Adrenal gland (tissue), 5 donors: ENCODE measurements around the gene PKNOX2.

Experiments
- POLR2A ChIP-seq, 2 donors: fragments of 450-650 bp; IDR thresholded peaks; one replicate each; pipeline ENCODE4 v1.6.1; 2017; ENCODE audit warnings: antibody characterized with exemption in 2 of 2, mild to moderate bottlenecking in 2 of 2, moderate library complexity in 1 of 2
- TF ChIP-seq, protein P1 (sequence below), 6 experiments: fragments of 450-650 bp in 4 of 6; fragments of 200-600 bp in 2 of 6; sonication (generic) in 1 of 6; IDR thresholded peaks; 1 replicate in 5 of 6; 2 replicates in 1 of 6; pipeline versions ENCODE4 v1.5.1 to v1.8.0; 2016 to 2021; ENCODE audit warnings: antibody characterized with exemption in 6 of 6, mild to moderate bottlenecking in 2 of 6, moderate library complexity in 1 of 6
- donor health status: DM: no; HTN: no; CAD: no.

- TF ChIP-seq, protein P1, sequence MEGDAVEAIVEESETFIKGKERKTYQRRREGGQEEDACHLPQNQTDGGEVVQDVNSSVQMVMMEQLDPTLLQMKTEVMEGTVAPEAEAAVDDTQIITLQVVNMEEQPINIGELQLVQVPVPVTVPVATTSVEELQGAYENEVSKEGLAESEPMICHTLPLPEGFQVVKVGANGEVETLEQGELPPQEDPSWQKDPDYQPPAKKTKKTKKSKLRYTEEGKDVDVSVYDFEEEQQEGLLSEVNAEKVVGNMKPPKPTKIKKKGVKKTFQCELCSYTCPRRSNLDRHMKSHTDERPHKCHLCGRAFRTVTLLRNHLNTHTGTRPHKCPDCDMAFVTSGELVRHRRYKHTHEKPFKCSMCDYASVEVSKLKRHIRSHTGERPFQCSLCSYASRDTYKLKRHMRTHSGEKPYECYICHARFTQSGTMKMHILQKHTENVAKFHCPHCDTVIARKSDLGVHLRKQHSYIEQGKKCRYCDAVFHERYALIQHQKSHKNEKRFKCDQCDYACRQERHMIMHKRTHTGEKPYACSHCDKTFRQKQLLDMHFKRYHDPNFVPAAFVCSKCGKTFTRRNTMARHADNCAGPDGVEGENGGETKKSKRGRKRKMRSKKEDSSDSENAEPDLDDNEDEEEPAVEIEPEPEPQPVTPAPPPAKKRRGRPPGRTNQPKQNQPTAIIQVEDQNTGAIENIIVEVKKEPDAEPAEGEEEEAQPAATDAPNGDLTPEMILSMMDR (IDR thresholded peaks at IDR 0.05): no peak
- no peak for TF ChIP-seq POLR2A (IDR thresholded peaks at IDR 0.05)
These were observed 134.6 kb downstream of the PKNOX2 start for GRCh38 chr11:125299061-125299615.
